CD14-positive monocyte (primary cell): ENCODE measurements around the gene CD248. TPM values are rescaled to one million over a fixed set of nuclear protein-coding genes. Genes with fewer than 3 reads are reported as not detected.

Source experiments
- DNase-seq, 3 donors: peaks; one replicate each; pipeline ENCODE4 v3.0.0-alpha.2; 2011 to 2022
- H2AFZ ChIP-seq: 2 replicates; pipeline ENCODE4 v1.6.0; 2012; ENCODE audit warnings: mild to moderate bottlenecking, low read depth, low read length, inconsistent platforms; ENCODE audit not compliant: insufficient read depth, poor library complexity, severe bottlenecking
- H3K27ac ChIP-seq, 2 donors: 1 replicate in 1 of 2; 2 replicates in 1 of 2; pipeline ENCODE4 v1.5.1; 2012 to 2013; ENCODE audit warnings: low read length in 2 of 2, control low read depth in 1 of 2, inconsistent platforms in 1 of 2, low read depth in 1 of 2, mild to moderate bottlenecking in 1 of 2
- H3K27me3 ChIP-seq, 2 donors: one replicate each; pipeline versions ENCODE4 v1.6.0 to v1.6.1; 2011 to 2013; ENCODE audit warnings: low read length in 2 of 2; ENCODE audit not compliant: control insufficient read depth in 2 of 2, insufficient read depth in 2 of 2
- H3K36me3 ChIP-seq, 2 donors: replicated peaks in 1 of 2; 1 replicate in 1 of 2; 2 replicates in 1 of 2; pipeline versions ENCODE4 v1.5.1 to v1.6.1; 2012 to 2013; ENCODE audit warnings: low read length in 2 of 2, control low read depth in 1 of 2, inconsistent platforms in 1 of 2, mild to moderate bottlenecking in 1 of 2; ENCODE audit not compliant: insufficient read depth in 2 of 2, control insufficient read depth in 1 of 2
- H3K4me1 ChIP-seq, 2 donors: 1 replicate in 1 of 2; 2 replicates in 1 of 2; pipeline versions ENCODE4 v1.5.1 to v1.6.1; 2012 to 2013; ENCODE audit warnings: low read length in 2 of 2, control low read depth in 1 of 2, inconsistent platforms in 1 of 2, mild to moderate bottlenecking in 1 of 2, moderate library complexity in 1 of 2; ENCODE audit not compliant: insufficient read depth in 2 of 2, control insufficient read depth in 1 of 2
- H3K4me2 ChIP-seq: replicated peaks from 2 replicates; pipeline ENCODE3; 2012; ENCODE audit warnings: low read length, moderate library complexity, mild to moderate bottlenecking; ENCODE audit not compliant: poor library complexity, severe bottlenecking; ENCODE audit errors: extremely low read depth
- H3K4me3 ChIP-seq, 3 experiments: fragments of 200-600 bp in 1 of 3; sonication (generic) in 1 of 3; replicated peaks in 1 of 3; 1 replicate in 2 of 3; 2 replicates in 1 of 3; pipeline ENCODE4 v1.5.1; 2011 to 2013; ENCODE audit warnings: low read length in 3 of 3, mild to moderate bottlenecking in 3 of 3, control low read depth in 2 of 3, low read depth in 2 of 3, inconsistent platforms in 1 of 3, moderate library complexity in 1 of 3
- H3K79me2 ChIP-seq: 2 replicates; pipeline ENCODE4 v1.6.0; 2012; ENCODE audit warnings: mild to moderate bottlenecking, control low read depth, inconsistent platforms, low read length, moderate library complexity; ENCODE audit not compliant: insufficient read depth
- H3K9ac ChIP-seq: 2 replicates; pipeline ENCODE4 v1.6.0; 2017; ENCODE audit warnings: low read length, mild to moderate bottlenecking; ENCODE audit not compliant: insufficient read depth, poor library complexity, severe bottlenecking
- H3K9me3 ChIP-seq, 2 donors: replicated peaks in 1 of 2; 1 replicate in 1 of 2; 2 replicates in 1 of 2; pipeline versions ENCODE4 v1.5.1 to v1.6.1; 2012 to 2013; ENCODE audit warnings: low read length in 2 of 2, control low read depth in 1 of 2; ENCODE audit not compliant: control insufficient read depth in 1 of 2, insufficient read depth in 1 of 2
- H4K20me1 ChIP-seq: 2 replicates; pipeline ENCODE4 v1.6.0; 2012; ENCODE audit warnings: mild to moderate bottlenecking, low read length, control low read depth, moderate library complexity; ENCODE audit not compliant: insufficient read depth
- H3K27ac Mint-ChIP-seq, 7 donors: one replicate each; pipeline ENCODE4 v1.8.0; 2020; ENCODE audit warnings: mild to moderate bottlenecking in 7 of 7, mixed read lengths in 7 of 7, moderate library complexity in 6 of 7, inconsistent platforms in 2 of 7
- H3K27me3 Mint-ChIP-seq, 3 donors: one replicate each; pipeline ENCODE4 v1.8.0; 2021 to 2022; ENCODE audit warnings: low read depth in 3 of 3, mild to moderate bottlenecking in 3 of 3, mixed read lengths in 3 of 3, moderate library complexity in 3 of 3, inconsistent platforms in 1 of 3
- H3K36me3 Mint-ChIP-seq, 2 donors: one replicate each; pipeline ENCODE4 v1.8.0; 2020; ENCODE audit warnings: mixed read lengths in 2 of 2, inconsistent platforms in 1 of 2, mild to moderate bottlenecking in 1 of 2
- H3K4me1 Mint-ChIP-seq: one replicate; pipeline ENCODE4 v1.8.0; 2020; ENCODE audit warnings: mild to moderate bottlenecking, mixed read lengths
- H3K4me3 Mint-ChIP-seq, 2 donors: one replicate each; pipeline ENCODE4 v1.8.0; 2020; ENCODE audit warnings: mild to moderate bottlenecking in 2 of 2, mixed read lengths in 2 of 2, moderate library complexity in 1 of 2
- H3K9me3 Mint-ChIP-seq, 7 donors: one replicate each; pipeline ENCODE4 v1.8.0; 2020 to 2022; ENCODE audit warnings: mixed read lengths in 7 of 7, mild to moderate bottlenecking in 6 of 7, moderate library complexity in 6 of 7, inconsistent platforms in 2 of 7
- CTCF ChIP-seq: fragments of 200-600 bp; IDR thresholded peaks from one replicate; pipeline ENCODE4 v1.8.0; 2022; ENCODE audit warnings: antibody characterized with exemption, mild to moderate bottlenecking
- whole genome bisulfite sequencing: methylation state at CpG from one replicate; pipeline ENCODE4 v1.1.5; 2013; ENCODE audit warnings: missing lambda C conversion rate; ENCODE audit not compliant: insufficient coverage; 5-methylcytosine and 5-hydroxymethylcytosine counted together
- intact Hi-C, 2 donors: fragments of 100-400 bp; cut with micrococcal nuclease; formaldehyde crosslinking; loops; one replicate each; pipeline versions ENCODE4 v1.15.0 to v1.15.1; 2023
- polyA plus RNA-seq, 3 donors: library from polyadenylated mRNA; depleted of rRNA in 1 of 3; unstranded in 2 of 3; stranded (reverse) in 1 of 3; fragments of 300-500 nt in 2 of 3; fragments of >200 nt in 1 of 3; fragmentation: Illumina TruSeq in 2 of 3; gene quantifications; 1 replicate in 2 of 3; 2 replicates in 1 of 3; pipeline ENCODE4 v1.2.3, GENCODE V29; 2012 to 2021

The CD248 gene
- polyA plus RNA-seq, 3 donors: 0.05 to 0.13 TPM; not detected in 1

- peaks cover 13% of the 10 kb centered on the region for H3K79me2 ChIP-seq
- intact Hi-C loops: no loop called here
- DNase-seq: peak; percentile 84 to 93 (median 93)
- 24% methylated on average over 22 of the region's 22 CpGs for WGBS
- Mint-ChIP-seq H3K4me3 (peak within 1 kb of the TSS; percentile 98 to 100), H3K9me3 (no peaks in the 10 kb centered on the region), H3K27me3 (no peaks in the 10 kb centered on the region), H3K36me3 (peaks cover 56 to 69% of the 10 kb centered on the region in 2 donors), H3K27ac (peak within 1 kb of the TSS; percentile 94 to 98 (median 97)), H3K4me1 (peaks cover 26% of the 10 kb centered on the region)
- peak within 1 kb of the TSS; percentile 82 to 88 (median 87) for H3K4me3 ChIP-seq
- H4K20me1 ChIP-seq: peaks cover 33% of the 10 kb centered on the region
- peak within 1 kb of the TSS; percentile 66 for H2AFZ ChIP-seq
- no peaks in the 10 kb centered on the region for H3K27me3 ChIP-seq
- H3K27ac ChIP-seq: peak within 1 kb of the TSS; percentile 69 to 98
- peak; percentile 41 for TF ChIP-seq CTCF
- no peaks in the 10 kb centered on the region for H3K9me3 ChIP-seq
- peaks cover 26 to 30% of the 10 kb centered on the region in 2 donors for H3K4me1 ChIP-seq
- H3K9ac ChIP-seq: peak within 1 kb of the TSS; percentile 98
- H3K4me2 ChIP-seq: peak within 1 kb of the TSS; percentile 93
- peaks cover 68 to 74% of the 10 kb centered on the region in 2 donors for H3K36me3 ChIP-seq
These were observed 19.6 kb upstream of the CD248 start, which contains the start of gene RIN1 for GRCh38 chr11:66336234-66337102. RIN1 (minus strand) TSS chr11:66336434; CDS start chr11:66336402, 32 bp downstream.

GRCh38 chr11:66335531-66336233 is 18.8 kb upstream of the CD248 start:
- H3K9ac ChIP-seq: peak overlapping the region; percentile 98
- TF ChIP-seq CTCF: no peak
- H4K20me1 ChIP-seq: peaks cover 33% of the 10 kb centered on the region
- no peaks in the 10 kb centered on the region for H3K9me3 ChIP-seq
- H3K27me3 ChIP-seq: no peaks in the 10 kb centered on the region
- intact Hi-C loops: no loop called here
- Mint-ChIP-seq H3K4me3 (peak overlapping the region; percentile 98 to 100), H3K27ac (peak overlapping the region; percentile 94 to 98 (median 97)), H3K27me3 (no peaks in the 10 kb centered on the region), H3K4me1 (peaks cover 26% of the 10 kb centered on the region), H3K36me3 (peaks cover 50 to 63% of the 10 kb centered on the region in 2 donors), H3K9me3 (no peaks in the 10 kb centered on the region)
- peak overlapping the region; percentile 69 to 98 for H3K27ac ChIP-seq
- peaks cover 60 to 70% of the 10 kb centered on the region in 2 donors for H3K36me3 ChIP-seq
- peak in 2 of 3 donors; percentile 26 to 37 for DNase-seq
- 14% methylated on average over 30 of the region's 35 CpGs for WGBS
- peaks cover 26 to 30% of the 10 kb centered on the region in 2 donors for H3K4me1 ChIP-seq
- H2AFZ ChIP-seq: peak overlapping the region; percentile 66
- H3K79me2 ChIP-seq: peaks cover 13% of the 10 kb centered on the region
- peak overlapping the region; percentile 93 for H3K4me2 ChIP-seq
- peak overlapping the region; percentile 82 to 88 (median 87) for H3K4me3 ChIP-seq
